ENCODE data around the gene C4B. TPM values are rescaled to one million over a fixed set of nuclear protein-coding genes. Genes with fewer than 3 reads are reported as not detected.
A peak's percentile ranks its signal among the peaks of the same experiment; 100 is the strongest.

Gene C4B
- polyA plus RNA-seq, 2 of the 4 experiments (the other 2 are of a cell fraction): 1.3 TPM

GRCh38 chr6:32073613-32074012 lies 59.0 kb downstream of the C4B start:
- no peaks in the 10 kb centered on the region for H3K9me3 ChIP-seq
- no peak for ATAC-seq
- TF ChIP-seq PHF8 (IDR thresholded peaks at IDR 0.05; ENCODE audit: borderline replicate concordance, low read depth) (no peak), POLR2AphosphoS2 (conservative IDR thresholded peaks at IDR 0.05; ENCODE audit: low read length) (no peak), FOSB (CRISPR knock-in tag; IDR thresholded peaks at IDR 0.05) (no peak)
- no peak overlapping the region for H3K4me3 ChIP-seq
- ChIA-PET POLR2A (no interaction called here), CTCF (interaction anchor here (1.2 to 1.3 kb wide), 2 partner anchors 26 to 30 kb away, joined by 3 read pairs; no protein-coding TSS in a partner anchor)
- FAIRE-seq: no peak
- DNase-seq (ENCODE audit: low read depth in 1 of 2, low spot score in 1 of 2): no peak
- H3K27ac ChIP-seq: no peak overlapping the region
- whole genome bisulfite sequencing (ENCODE audit: missing lambda C conversion rate): 63% methylated on average over 5 of the region's 10 CpGs
- H3K4me2 ChIP-seq: no peak overlapping the region
- H3K4me1 ChIP-seq: no peaks in the 10 kb centered on the region

- Histone ChIP-seq H3K4me3 (no peak overlapping the region), H3K9me3 (no peaks in the 10 kb centered on the region), H3K27ac (no peak overlapping the region), H3K4me1 (no peaks in the 10 kb centered on the region), H3K4me2 (no peak overlapping the region)
- ChIA-PET POLR2A (no interaction called here), CTCF (interaction anchor here (1.6 kb wide), 1 partner anchor 13 kb away, joined by 4 read pairs; no protein-coding TSS in a partner anchor)
- no peak for FAIRE-seq
- no peak for ATAC-seq
- no peak for DNase-seq (ENCODE audit: low read depth in 1 of 2, low spot score in 1 of 2)
- TF ChIP-seq HEYL (CRISPR knock-in tag; IDR thresholded peaks at IDR 0.05): no peak
- no peak for TF ChIP-seq NFE2L2 (conservative IDR thresholded peaks at IDR 0.05; ENCODE audit: low read length)
- no peak for TF ChIP-seq GATA3 (IDR thresholded peaks at IDR 0.05; ENCODE audit: borderline replicate concordance)
- no peak for TF ChIP-seq JUN (IDR thresholded peaks at IDR 0.05)
- TF ChIP-seq HOXB5 (CRISPR knock-in tag; IDR thresholded peaks at IDR 0.05): no peak
- TF ChIP-seq HOXB13 (CRISPR knock-in tag; IDR thresholded peaks at IDR 0.05; ENCODE audit: low read depth): no peak
- WGBS (ENCODE audit: missing lambda C conversion rate): 85% methylated on average over 8 of the region's 8 CpGs
Observed at GRCh38 chr6:32074996-32075532, 60.5 kb downstream of the C4B start.

- no peak for DNase-seq (ENCODE audit: low read depth in 1 of 2, low spot score in 1 of 2)
- ATAC-seq: no peak
- CTCF ChIA-PET: interaction anchor here (1.3 to 2.1 kb wide), 3 partner anchors 10 to 28 kb away, joined by 4 to 5 read pairs (median 4); no protein-coding TSS in a partner anchor
- no peak for TF ChIP-seq ZC3H11A (IDR thresholded peaks at IDR 0.05)
- TF ChIP-seq HEYL (CRISPR knock-in tag; IDR thresholded peaks at IDR 0.05): no peak
- TF ChIP-seq MAX (IDR thresholded peaks at IDR 0.05): no peak
- Histone ChIP-seq H3K4me2 (no peak overlapping the region), H3K9me3 (no peaks in the 10 kb centered on the region), H3K4me1 (no peaks in the 10 kb centered on the region), H3K4me3 (no peak overlapping the region), H3K27ac (no peak overlapping the region)
- WGBS (ENCODE audit: missing lambda C conversion rate): 65% methylated on average over 3 of the region's 3 CpGs
- POLR2A ChIA-PET: no interaction called here
- no peak for FAIRE-seq
Observed at GRCh38 chr6:32075781-32076180, 61.2 kb downstream of the C4B start.

GRCh38 chr6:32076321-32076809 lies 61.8 kb downstream of the C4B start:
- H3K9me3 ChIP-seq: no peaks in the 10 kb centered on the region
- no peak overlapping the region for H3K4me3 ChIP-seq
- ATAC-seq (peak in 1 of 2 experiments; percentile 35; a peak in 2 of 6 replicates), FAIRE-seq (no peak), DNase-seq (ENCODE audit: low read depth in 1 of 2, low spot score in 1 of 2) (peak in 1 of 2 experiments; percentile 30)
- H3K4me1 ChIP-seq: no peaks in the 10 kb centered on the region
- H3K4me2 ChIP-seq: no peak overlapping the region
- CTCF ChIA-PET: interaction anchor here (1.3 to 2.1 kb wide), 3 partner anchors 10 to 28 kb away, joined by 4 to 5 read pairs (median 4); no protein-coding TSS in a partner anchor
- POLR2A ChIA-PET: no interaction called here
- WGBS (ENCODE audit: missing lambda C conversion rate): 65% methylated on average over 12 of the region's 12 CpGs
- TF ChIP-seq MAFK (IDR thresholded peaks at IDR 0.05; ENCODE audit: partially characterized antibody) (no peak), ATOH8 (CRISPR knock-in tag; IDR thresholded peaks at IDR 0.05; ENCODE audit: low read depth) (no peak), E2F6 (IDR thresholded peaks at IDR 0.05; ENCODE audit: borderline replicate concordance, low read depth) (no peak), HOXB5 (CRISPR knock-in tag; IDR thresholded peaks at IDR 0.05) (no peak), RFX5 (IDR thresholded peaks at IDR 0.05) (no peak), RARB (CRISPR knock-in tag; IDR thresholded peaks at IDR 0.05) (no peak), KDM5A (IDR thresholded peaks at IDR 0.05) (no peak)
- no peak overlapping the region for H3K27ac ChIP-seq
